ENCODE measurements around the gene MAPK8IP1.
A peak's percentile ranks its signal among the peaks of the same experiment; 100 is the strongest.

The MAPK8IP1 gene

GRCh38 chr11:45913942-45914635 is 28.6 kb downstream of the MAPK8IP1 start:
- DNase-seq: no peak

GRCh38 chr11:45915446-45915845 is 30.0 kb downstream of the MAPK8IP1 start:
- DNase-seq: no peak

DNA sequence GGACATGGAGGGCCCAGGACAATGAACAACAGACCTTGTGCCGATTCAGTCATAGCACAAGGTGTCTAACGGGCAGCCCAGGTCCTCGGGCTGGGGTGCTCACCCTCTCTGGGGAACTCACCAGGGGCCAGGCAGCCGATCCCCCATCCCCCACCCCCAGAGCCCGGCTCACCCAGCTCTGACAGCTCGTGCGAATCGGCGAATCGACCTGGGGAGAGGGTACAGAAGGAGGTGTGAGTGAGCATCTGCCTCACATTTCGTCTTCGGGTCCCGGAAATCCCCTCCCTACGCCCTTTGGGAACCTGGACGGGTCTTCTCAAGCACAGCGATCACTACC is 31.8 kb downstream of the MAPK8IP1 start:
- no peak for DNase-seq

DNA sequence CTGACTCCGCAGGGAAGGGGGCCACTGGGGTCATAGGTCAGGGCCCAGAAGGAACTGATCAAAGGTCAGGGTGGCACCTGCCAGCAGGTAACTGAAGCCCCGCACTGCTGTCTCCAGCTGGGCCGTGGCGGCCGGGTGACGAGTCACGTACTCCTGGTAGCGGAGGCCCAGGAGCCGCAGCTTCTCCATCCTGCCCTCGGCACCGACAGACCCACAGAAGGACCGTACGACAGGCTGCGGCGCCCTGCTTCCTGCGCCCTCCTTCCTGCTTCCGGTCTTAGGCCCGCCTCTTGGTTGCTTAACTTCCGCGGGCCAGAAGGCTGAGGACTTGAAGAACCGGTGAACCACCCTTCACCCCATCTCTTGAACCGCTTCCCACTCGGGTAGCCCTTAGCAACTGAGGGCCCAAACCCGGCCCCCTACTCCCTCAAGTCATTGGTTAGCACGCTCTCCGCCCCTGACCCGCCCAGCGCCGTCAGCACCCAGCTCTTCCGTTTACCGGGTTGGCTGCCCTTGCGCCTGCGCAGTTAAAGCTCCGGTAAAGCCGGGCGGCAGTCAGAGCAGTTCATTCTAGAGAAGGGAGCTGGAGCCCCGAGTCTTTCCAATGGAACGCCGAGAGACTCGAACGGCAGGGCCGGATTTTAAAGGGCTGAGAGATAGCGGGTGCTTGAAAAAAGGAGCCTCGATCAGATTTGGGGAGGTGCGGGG is 32.3 kb downstream of the MAPK8IP1 start, which contains the start of gene PEX16:
Gene PEX16, minus strand, starts transcription at position 255 of the 708 bp plus-strand sequence. Its CDS starts 66 bp downstream, at position 189.
- DNase-seq: peak; percentile 91

DNA sequence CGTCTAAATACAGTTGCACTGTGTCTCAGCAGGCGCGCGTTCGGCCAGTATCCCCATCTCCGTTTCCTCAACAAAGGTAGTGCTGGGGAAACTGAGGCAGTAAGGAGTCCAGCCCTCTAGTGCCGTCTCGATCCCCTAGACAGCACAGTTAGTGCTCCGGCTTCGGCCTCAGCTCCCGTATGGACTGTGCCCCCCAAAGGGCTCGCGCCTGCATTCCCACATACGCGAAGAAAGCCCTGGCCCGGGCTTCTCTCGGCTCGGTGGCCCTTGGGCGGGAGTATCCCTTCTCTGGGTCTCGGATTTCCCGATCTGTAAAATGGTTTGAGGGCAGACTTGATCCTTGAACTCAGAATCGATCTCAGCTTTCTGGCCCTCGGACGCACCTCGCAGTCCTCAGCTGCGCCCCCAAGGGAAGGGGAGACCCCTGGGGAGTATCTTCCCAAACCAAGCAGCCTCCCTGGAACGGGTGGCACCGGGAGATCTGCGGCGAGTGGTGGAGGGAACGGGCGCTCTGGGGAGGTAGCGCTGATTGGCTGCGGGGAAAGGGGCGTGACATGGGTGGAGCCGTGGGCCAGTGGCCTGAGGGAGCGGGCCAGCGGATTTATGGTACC is 33.0 kb downstream of the MAPK8IP1 start:
- peak; percentile 68 for DNase-seq

DNA sequence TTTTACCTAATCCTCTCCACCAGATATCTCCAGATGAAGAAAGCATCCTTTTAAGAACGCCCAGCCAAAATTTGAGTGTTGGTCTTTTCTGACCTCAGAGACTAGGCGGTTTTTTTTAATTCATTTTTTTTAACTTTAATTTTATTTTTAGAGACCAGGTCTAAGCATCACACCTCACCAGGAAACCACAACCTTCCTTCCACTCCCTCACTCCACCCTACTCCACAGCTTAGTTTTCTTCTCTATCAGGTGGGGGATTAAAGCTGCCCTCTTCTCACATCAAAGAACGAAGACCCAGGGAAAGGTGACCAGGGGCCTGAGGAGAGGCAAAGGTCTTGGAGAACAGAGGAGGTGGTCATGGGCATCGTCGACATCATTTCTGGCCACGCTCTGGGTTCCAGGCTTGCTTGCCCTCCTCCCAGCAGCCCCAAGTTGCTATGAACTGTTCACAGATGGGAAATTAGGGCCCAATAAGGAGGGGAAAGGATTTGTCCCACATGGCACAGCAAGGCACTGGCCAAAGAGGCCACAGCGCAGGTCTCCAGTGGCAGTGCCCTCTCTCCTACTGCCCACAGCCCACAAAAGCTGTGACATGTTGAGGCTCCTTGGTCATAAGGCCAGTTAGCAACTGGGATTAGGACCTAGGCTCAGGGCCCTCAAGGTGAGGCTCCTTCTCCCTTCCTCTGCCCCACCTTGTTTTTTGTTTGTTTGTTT is 33.7 kb downstream of the MAPK8IP1 start:
- no peak for DNase-seq

GRCh38 chr11:45919806-45920530 is 34.5 kb downstream of the MAPK8IP1 start:
- DNase-seq: no peak

DNA sequence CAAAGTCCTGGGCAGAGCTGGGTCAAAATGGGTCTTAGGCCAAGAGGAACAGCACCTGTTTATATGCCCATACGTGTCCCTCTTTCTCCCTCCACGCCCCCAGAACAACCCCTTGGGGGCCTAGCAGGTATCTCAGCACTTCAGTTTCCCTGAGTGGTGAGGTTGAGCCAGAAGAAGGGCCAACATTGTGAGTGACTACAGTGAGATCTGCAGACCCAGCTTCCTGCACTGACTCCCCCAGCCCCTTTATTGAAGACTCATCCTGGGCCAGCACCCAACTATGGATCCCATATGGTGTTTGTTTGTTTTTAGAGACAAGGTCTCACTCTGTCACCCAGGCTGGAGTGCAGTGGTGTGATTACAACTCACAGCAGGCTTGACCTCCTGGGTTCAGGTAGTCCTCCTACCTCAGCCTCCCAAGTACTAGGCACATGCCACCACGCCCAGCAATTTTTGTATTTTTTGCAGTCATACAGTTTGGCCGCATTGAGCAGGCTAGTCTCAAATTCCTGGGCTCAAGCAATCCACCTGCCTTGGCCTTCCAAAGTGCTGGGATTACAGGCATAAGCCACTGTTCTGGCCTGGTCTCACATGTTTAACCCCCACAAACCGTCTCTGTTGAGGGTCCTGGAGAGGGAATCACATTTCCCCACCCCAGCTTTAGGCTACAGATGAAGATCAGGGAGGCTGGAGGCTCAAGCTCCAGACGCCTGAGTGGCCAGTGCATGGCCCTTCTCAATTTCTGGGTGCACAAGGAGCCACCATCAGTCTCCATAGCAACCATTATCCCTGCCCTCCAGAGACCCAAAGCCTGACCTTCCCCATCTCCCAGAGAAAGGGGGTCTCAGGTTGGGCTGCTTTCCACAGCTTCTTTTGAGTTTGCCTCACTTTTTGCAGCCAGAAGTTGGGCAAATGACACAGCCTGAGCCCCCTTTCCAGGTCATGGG is 35.4 kb downstream of the MAPK8IP1 start:
- no peak for DNase-seq

DNA sequence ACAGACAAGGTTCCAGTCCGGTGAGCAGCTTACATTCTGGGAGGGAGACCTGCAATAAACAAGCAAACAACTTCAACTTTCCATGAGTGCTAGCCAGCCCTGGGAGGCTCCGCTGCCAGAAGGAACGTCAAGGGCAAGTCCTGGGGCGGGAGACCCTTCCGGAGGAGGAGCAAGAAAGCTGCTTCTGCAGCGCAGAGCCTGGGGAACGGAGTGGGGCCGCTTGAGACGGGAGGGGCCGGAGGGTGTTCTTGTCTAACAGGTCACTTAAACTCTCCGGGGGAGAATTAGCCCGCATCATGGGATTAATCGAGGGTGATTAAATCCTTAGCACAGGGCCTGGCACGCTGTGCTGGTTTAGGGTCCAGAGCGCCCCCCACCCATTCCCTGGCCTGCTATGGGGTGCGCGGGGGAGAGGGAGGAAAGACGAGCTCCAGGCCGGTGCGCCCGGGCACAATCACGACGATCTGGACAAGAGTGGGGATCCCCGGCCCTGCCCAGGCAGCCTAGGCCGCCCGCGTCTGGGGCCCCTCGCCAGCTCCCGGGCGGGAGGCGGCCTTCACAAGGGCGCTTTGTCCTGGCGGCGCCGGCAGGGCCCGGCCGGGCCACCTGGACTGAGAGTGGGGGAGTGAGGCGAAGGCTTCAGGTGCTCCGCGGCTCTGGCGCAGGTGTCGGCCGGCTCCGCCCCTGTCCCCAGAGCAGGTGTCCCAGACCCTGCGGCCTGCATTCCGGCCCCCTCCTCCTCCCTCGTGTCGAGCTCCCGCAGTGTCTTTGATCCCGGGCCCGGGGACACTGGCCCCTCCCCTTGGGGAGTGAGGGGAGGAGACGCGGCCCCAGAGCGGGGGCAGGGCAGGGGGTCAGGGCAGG is 36.3 kb downstream of the MAPK8IP1 start:
- DNase-seq: peak; percentile 51

GRCh38 chr11:45922425-45923082 is 37.1 kb downstream of the MAPK8IP1 start, which contains the start of gene LARGE2:
TSS of gene LARGE2 (plus strand) at chr11:45922656. CDS start at chr11:45922883, 227 bp downstream.
- DNase-seq: no peak

DNA sequence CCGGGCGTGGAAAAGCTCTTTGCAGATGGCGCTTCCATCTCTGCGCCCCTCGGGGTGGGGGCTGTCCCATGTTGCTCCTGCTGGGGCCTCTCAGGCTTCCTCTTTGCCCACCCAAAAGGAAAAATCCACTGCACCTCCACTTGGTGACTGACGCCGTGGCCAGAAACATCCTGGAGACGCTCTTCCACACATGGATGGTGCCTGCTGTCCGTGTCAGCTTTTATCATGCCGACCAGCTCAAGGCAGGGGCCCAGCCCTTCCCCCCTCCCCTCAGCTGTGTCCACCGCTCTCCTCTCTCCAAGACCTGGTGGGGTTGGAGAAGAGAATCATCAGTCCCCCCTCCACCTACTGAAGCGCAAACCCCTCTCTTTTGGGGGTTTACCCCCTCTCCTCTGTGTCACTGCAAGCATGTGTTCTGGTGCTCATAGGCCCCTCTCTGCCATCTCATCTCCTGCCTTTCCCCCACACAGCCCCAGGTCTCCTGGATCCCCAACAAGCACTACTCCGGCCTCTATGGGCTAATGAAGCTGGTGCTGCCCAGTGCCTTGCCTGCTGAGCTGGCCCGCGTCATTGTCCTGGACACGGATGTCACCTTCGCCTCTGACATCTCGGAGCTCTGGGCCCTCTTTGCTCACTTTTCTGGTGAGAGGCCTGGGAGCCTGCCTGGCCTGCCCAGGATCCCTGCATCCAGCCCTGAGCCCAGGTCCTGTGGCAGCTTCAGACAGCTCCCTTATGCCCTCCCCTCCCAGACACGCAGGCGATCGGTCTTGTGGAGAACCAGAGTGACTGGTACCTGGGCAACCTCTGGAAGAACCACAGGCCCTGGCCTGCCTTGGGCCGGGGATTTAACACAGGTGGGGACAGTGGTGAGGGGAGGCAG is 38.8 kb downstream of the MAPK8IP1 start:
- DNase-seq: no peak

DNA sequence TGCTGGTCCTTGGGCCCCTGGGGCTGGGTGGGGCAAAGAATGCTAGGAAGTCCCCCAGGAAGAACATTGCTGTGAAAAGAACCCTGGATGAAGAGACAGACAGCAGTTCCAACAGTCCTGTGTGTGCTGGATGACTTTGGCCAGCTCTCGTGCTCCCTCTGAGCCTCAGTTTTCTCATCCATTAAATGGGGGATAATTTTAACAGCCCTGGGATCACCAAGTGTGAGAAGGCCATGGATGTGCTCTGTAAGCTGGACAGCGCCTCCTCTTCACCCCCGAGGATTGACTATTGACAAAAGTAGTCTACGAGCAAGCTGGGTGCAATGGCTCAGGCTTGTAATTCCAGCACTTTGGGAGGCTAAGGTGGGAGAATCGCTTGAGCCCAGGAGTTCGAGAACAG is 39.5 kb downstream of the MAPK8IP1 start:
- no peak for DNase-seq

DNA sequence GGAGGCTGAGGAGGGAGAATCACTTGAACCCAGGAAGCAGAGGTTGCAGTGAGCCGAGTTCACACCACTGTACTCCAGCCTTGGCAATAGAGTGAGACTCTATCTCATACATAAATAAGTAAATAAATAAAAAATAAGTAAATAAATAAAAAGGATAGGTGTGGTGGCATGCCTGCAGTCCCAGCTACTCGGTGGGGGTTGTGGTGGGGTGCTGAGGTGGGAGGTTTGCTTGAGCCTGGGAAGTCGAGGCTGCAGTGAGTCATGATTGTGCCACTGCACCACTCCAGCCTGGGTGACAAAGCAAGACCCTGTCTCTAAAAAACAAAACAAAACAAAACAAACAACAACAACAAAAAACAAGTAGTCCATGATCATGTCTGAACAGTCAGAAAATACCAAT is 40.1 kb downstream of the MAPK8IP1 start:
- no peak for DNase-seq

DNA sequence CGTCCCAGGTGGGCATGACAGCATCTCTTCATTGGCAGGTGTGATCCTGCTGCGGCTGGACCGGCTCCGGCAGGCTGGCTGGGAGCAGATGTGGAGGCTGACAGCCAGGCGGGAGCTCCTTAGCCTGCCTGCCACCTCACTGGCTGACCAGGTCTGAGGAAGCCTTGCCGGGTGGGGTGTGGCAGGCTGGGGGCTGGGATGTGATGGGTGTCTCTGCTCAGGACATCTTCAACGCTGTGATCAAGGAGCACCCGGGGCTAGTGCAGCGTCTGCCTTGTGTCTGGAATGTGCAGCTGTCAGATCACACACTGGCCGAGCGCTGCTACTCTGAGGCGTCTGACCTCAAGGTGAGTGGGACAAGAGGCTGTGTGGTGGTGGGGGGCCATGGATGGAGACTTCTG is 40.5 kb downstream of the MAPK8IP1 start:
- no peak for DNase-seq

- no peak for DNase-seq
Measured at GRCh38 chr11:45926536-45927331, 41.3 kb downstream of the MAPK8IP1 start.

- DNase-seq: no peak
Measured at GRCh38 chr11:45927332-45927683, 41.9 kb downstream of the MAPK8IP1 start.

GRCh38 chr11:45927684-45928413 is 42.4 kb downstream of the MAPK8IP1 start:
- no peak for DNase-seq

Measured in NCI-H187 treated with DMSO at 0.1 percent for 48 hours (cell line).